Peyer's patch (tissue), 4 donors: ENCODE data around the gene HRH3.

Experiments used
- POLR2A ChIP-seq, 2 donors: fragments of 450-650 bp; IDR thresholded peaks; one replicate each; pipeline ENCODE4 v1.5.1; 2017; ENCODE audit warnings: antibody characterized with exemption in 2 of 2, mild to moderate bottlenecking in 2 of 2, moderate library complexity in 2 of 2
- TF ChIP-seq, protein P1 (sequence below), 6 experiments: fragments of 450-650 bp in 4 of 6; fragments of 200-600 bp in 2 of 6; sonication (generic) in 1 of 6; IDR thresholded peaks; one replicate each; pipeline ENCODE4 v1.5.1; 2017 to 2019; ENCODE audit warnings: antibody characterized with exemption in 6 of 6, mild to moderate bottlenecking in 3 of 6, moderate library complexity in 1 of 6

GRCh38 chr20:62227977-62228958, 8.2 kb upstream of the HRH3 start:
- TF ChIP-seq, protein P1, sequence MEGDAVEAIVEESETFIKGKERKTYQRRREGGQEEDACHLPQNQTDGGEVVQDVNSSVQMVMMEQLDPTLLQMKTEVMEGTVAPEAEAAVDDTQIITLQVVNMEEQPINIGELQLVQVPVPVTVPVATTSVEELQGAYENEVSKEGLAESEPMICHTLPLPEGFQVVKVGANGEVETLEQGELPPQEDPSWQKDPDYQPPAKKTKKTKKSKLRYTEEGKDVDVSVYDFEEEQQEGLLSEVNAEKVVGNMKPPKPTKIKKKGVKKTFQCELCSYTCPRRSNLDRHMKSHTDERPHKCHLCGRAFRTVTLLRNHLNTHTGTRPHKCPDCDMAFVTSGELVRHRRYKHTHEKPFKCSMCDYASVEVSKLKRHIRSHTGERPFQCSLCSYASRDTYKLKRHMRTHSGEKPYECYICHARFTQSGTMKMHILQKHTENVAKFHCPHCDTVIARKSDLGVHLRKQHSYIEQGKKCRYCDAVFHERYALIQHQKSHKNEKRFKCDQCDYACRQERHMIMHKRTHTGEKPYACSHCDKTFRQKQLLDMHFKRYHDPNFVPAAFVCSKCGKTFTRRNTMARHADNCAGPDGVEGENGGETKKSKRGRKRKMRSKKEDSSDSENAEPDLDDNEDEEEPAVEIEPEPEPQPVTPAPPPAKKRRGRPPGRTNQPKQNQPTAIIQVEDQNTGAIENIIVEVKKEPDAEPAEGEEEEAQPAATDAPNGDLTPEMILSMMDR (IDR thresholded peaks at IDR 0.05): no peak
- no peak for TF ChIP-seq POLR2A (IDR thresholded peaks at IDR 0.05)
